Tibial artery (tissue), 4 donors: ENCODE measurements around the gene TSPAN5.

Source experiments
- DNase-seq, 2 donors: peaks; one replicate each; pipeline ENCODE4 v3.0.0-alpha.2; 2019
- H3K27ac ChIP-seq, 2 donors: fragments of 200-600 bp; sonication (generic) in 1 of 2; 1 replicate in 1 of 2; 2 replicates in 1 of 2; pipeline ENCODE4 v1.5.1; 2018 to 2019; ENCODE audit warnings: mild to moderate bottlenecking in 1 of 2
- H3K27me3 ChIP-seq, 2 donors: fragments of 200-600 bp; sonication (generic) in 1 of 2; one replicate each; pipeline versions ENCODE4 v1.5.1 to v1.6.0; 2016 to 2019
- H3K36me3 ChIP-seq, 3 donors: fragments of 200-600 bp; sonication (generic) in 2 of 3; one replicate each; pipeline ENCODE4 v1.5.1; 2016 to 2019; ENCODE audit warnings: mild to moderate bottlenecking in 2 of 3
- H3K4me1 ChIP-seq, 4 donors: fragments of 200-600 bp; sonication (generic) in 2 of 4; 1 replicate in 3 of 4; 2 replicates in 1 of 4; pipeline ENCODE4 v1.5.1; 2016 to 2019
- H3K4me3 ChIP-seq, 2 donors: fragments of 200-600 bp; sonication (generic) in 1 of 2; 1 replicate in 1 of 2; 2 replicates in 1 of 2; pipeline ENCODE4 v1.5.1; 2018 to 2019; ENCODE audit warnings: mild to moderate bottlenecking in 2 of 2
- H3K9me3 ChIP-seq, 3 donors: fragments of 200-600 bp; sonication (generic) in 1 of 3; one replicate each; pipeline ENCODE4 v1.5.1; 2016 to 2019
- intact Hi-C: fragments of 100-400 bp; cut with DNase I; formaldehyde crosslinking; loops from one replicate; pipeline ENCODE4 v1.15.0; 2023; ENCODE audit warnings: low total_unique reads
- TF ChIP-seq, protein P1 (sequence below), 2 experiments: fragments of 200-600 bp in 1 of 2; fragments of 450-650 bp in 1 of 2; IDR thresholded peaks; one replicate each; pipeline ENCODE4 v1.5.1; 2017 to 2019; ENCODE audit warnings: antibody characterized with exemption in 2 of 2, mild to moderate bottlenecking in 1 of 2, moderate library complexity in 1 of 2

Gene TSPAN5

DNA sequence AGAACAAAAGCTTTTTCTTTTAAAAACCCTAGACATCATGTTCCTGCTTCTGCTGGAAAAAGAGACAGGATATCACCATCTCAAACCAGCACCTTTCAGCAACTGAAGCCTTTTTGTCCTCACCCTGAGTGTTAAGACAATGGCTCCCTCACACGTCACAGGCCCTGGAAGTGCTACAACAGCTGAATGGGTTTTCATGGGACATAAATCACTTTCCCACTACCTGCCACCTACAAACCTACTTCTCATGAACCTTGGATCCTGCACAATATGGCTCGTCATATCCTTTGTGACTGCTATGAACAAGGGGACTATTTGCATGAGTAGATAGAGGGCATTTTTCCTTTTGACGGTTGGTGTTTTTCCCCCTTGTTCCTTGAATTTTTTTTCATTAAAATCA lies 93.6 kb downstream of the TSPAN5 start:
- no peak overlapping the region for H3K27ac ChIP-seq
- no peak for DNase-seq
- TF ChIP-seq, protein P1, sequence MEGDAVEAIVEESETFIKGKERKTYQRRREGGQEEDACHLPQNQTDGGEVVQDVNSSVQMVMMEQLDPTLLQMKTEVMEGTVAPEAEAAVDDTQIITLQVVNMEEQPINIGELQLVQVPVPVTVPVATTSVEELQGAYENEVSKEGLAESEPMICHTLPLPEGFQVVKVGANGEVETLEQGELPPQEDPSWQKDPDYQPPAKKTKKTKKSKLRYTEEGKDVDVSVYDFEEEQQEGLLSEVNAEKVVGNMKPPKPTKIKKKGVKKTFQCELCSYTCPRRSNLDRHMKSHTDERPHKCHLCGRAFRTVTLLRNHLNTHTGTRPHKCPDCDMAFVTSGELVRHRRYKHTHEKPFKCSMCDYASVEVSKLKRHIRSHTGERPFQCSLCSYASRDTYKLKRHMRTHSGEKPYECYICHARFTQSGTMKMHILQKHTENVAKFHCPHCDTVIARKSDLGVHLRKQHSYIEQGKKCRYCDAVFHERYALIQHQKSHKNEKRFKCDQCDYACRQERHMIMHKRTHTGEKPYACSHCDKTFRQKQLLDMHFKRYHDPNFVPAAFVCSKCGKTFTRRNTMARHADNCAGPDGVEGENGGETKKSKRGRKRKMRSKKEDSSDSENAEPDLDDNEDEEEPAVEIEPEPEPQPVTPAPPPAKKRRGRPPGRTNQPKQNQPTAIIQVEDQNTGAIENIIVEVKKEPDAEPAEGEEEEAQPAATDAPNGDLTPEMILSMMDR (IDR thresholded peaks at IDR 0.05), result no peak
- H3K9me3 ChIP-seq, result no peaks in the 10 kb centered on the region
- intact Hi-C loops, result no loop called here
- peaks cover 0 to 19% (median 3%) of the 10 kb centered on the region in 4 donors for H3K4me1 ChIP-seq
- H3K4me3 ChIP-seq, result no peak overlapping the region
- no peaks in the 10 kb centered on the region for H3K36me3 ChIP-seq
- H3K27me3 ChIP-seq, result no peaks in the 10 kb centered on the region

DNA sequence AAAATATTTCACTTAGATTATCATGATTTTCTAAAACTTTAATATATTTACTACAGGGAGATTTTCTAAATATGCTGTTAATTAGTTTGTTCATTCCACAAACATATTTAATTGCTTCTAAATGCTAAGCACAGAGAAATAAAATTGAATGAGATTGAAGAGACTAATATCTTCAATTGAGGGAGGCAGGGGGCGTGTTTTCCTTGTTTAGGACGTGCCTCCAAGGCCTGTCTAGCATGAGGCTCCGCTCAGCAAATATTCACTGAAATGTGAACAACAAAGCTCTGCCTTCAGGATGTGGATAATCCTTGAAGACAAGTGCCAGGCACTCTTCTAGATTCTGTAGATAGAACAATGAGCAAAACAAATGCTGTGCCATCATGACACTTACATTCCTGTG lies 98.1 kb downstream of the TSPAN5 start:
- H3K27ac ChIP-seq, result no peak overlapping the region
- no peaks in the 10 kb centered on the region for H3K9me3 ChIP-seq
- intact Hi-C loops, result no loop called here
- no peak overlapping the region for H3K4me3 ChIP-seq
- no peak for DNase-seq
- no peaks in the 10 kb centered on the region for H3K36me3 ChIP-seq
- TF ChIP-seq, protein P1 (IDR thresholded peaks at IDR 0.05), result no peak
- no peaks in the 10 kb centered on the region for H3K27me3 ChIP-seq
- no peaks in the 10 kb centered on the region for H3K4me1 ChIP-seq

DNA sequence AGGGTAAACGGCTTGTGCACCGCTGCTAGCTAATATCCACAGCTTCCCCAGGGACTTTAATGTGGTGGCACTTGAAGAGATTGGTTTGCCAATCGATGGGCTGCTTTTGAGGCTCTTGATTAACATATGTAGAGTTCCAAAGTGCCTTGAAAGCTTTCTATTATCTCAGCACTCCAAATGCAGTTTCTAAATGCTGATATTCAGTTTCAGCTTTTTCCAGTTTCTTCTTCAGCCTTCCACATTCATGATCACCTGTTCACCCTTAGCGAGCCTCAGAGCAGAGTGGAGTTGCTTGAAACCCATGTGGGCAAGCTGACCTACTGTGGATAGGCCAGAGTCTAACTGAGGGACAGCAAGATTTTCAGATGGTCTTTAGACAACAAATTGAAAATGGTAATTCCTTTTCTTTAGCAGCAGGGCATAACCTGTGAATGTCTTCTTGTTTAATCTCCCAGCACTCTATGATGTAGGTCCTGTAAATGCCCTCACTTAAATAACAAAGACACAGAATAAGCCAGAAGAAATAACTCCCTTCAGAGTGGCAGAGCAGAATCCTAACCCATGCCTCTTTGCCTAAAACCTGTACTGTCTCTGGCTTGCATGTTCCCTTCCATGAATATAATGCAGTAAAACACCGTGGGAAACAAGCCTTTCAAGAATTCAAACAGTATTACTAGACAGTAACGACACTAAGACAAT lies 99.8 kb downstream of the TSPAN5 start:
- no peaks in the 10 kb centered on the region for H3K36me3 ChIP-seq
- no peaks in the 10 kb centered on the region for H3K27me3 ChIP-seq
- intact Hi-C loops, result no loop called here
- H3K9me3 ChIP-seq, result no peaks in the 10 kb centered on the region
- no peaks in the 10 kb centered on the region for H3K4me1 ChIP-seq
- TF ChIP-seq, protein P1 (IDR thresholded peaks at IDR 0.05), result no peak
- H3K4me3 ChIP-seq, result no peak overlapping the region
- H3K27ac ChIP-seq, result no peak overlapping the region
- DNase-seq, result no peak

DNA sequence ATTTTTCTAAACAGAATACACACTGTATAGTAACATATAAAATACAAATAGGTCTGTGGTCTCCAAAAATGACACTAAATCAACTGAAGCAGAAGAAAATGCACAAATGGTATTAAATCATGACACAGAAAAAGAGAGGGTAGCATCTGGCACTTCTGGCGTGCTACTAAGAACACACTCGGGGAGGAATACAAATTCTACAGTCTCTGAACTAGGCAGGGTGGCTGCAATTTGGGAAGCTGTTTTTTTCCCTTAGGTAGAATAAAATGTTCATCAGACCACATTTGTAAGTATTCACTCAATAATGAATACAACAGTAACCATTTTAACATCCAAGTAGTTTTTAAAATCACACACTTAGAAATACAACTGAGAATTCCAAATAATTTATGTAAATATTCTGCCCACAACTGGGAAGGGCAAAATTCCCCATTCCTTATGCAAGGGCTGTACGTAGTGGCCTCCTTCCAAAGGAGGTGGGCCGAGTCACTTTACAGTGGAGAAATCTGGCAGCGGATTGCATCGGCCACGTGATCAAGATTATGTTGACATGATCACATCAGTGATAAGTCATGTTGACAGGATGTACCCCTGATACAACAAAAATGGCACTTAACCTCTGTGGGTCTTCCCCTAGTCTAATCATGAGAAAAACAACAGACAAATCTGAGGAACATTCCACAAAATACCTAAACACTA lies 101.1 kb downstream of the TSPAN5 start:
- H3K27me3 ChIP-seq, result no peaks in the 10 kb centered on the region
- no peak overlapping the region for H3K4me3 ChIP-seq
- H3K9me3 ChIP-seq, result no peaks in the 10 kb centered on the region
- TF ChIP-seq, protein P1 (IDR thresholded peaks at IDR 0.05), result no peak
- DNase-seq, result no peak
- intact Hi-C loops, result no loop called here
- H3K36me3 ChIP-seq, result no peaks in the 10 kb centered on the region
- no peaks in the 10 kb centered on the region for H3K4me1 ChIP-seq
- no peak overlapping the region for H3K27ac ChIP-seq

DNA sequence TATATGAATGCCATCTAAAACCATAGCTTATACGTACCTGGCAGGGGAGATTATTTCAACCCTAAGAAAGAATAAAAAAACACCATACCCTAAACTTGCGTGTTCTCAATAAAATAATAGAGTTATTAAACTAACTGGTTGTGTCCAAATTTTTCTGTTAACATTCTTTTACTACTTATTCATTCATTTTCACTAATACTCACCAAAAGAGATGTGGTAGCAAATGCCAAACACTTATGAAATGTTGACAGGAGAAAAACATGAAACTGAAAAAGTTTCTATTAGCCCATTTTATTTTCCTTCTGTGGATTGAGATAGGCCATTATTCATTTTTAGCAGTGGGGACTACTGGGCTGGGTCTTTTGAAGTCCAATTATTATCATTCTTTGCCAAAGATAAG lies 102.0 kb downstream of the TSPAN5 start:
- Histone ChIP-seq H3K27ac (no peak overlapping the region), H3K36me3 (no peaks in the 10 kb centered on the region), H3K27me3 (no peaks in the 10 kb centered on the region), H3K4me1 (no peaks in the 10 kb centered on the region), H3K9me3 (no peaks in the 10 kb centered on the region), H3K4me3 (no peak overlapping the region)
- no peak for DNase-seq
- intact Hi-C loops, result no loop called here
- TF ChIP-seq, protein P1 (IDR thresholded peaks at IDR 0.05), result no peak
